Measurements from ENCODE around the gene ARHGAP24.
"Not testable (repeated sequence)": the region's sequence is repeated elsewhere in the genome, so short reads cannot be mapped to it uniquely, and the experiment has no call there.

Gene ARHGAP24

DNA sequence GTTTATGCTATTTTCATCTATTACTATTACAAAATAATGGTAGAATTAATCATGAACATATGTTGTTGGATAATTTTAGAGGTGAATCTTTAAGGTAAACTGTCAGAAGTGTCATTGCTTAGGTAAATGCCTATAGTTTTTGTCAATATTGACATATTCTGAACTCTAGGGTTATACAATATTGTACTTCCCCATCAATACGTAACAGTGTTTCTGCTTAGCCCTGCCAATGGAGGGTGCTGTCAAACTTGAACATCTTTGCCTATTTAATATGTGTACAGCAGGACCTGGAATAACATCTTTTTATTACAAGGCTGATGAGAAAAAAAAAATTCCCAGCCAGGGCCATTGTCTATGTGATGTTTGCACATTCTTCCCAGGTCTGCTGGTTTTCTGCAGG lies 40.8 kb downstream of the ARHGAP24 start:
- DNase-seq (ENCODE audit: extremely low read depth in 1 of 2, low read depth in 1 of 2) = no peak

DNA sequence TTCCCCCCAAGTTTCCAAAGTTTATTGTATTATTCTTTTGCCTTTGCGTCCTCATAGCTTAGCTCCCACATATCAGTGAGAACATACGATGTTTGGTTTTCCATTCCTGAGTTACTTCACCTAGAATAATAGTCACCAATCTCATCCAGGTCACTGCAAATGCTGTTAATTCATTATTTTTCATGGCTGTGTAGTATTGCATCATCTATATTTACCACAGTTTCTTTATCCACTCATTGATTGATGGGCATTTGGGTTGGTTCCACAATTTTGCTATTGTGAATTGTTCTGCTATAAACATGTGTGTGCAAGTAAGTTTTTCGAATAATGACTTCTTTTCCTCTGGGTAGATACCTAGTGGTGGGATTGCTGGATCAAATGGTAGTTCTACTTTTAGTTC lies 43.6 kb downstream of the ARHGAP24 start:
- DNase-seq (ENCODE audit: extremely low read depth in 1 of 2, low read depth in 1 of 2) = not testable (repeated sequence)

DNA sequence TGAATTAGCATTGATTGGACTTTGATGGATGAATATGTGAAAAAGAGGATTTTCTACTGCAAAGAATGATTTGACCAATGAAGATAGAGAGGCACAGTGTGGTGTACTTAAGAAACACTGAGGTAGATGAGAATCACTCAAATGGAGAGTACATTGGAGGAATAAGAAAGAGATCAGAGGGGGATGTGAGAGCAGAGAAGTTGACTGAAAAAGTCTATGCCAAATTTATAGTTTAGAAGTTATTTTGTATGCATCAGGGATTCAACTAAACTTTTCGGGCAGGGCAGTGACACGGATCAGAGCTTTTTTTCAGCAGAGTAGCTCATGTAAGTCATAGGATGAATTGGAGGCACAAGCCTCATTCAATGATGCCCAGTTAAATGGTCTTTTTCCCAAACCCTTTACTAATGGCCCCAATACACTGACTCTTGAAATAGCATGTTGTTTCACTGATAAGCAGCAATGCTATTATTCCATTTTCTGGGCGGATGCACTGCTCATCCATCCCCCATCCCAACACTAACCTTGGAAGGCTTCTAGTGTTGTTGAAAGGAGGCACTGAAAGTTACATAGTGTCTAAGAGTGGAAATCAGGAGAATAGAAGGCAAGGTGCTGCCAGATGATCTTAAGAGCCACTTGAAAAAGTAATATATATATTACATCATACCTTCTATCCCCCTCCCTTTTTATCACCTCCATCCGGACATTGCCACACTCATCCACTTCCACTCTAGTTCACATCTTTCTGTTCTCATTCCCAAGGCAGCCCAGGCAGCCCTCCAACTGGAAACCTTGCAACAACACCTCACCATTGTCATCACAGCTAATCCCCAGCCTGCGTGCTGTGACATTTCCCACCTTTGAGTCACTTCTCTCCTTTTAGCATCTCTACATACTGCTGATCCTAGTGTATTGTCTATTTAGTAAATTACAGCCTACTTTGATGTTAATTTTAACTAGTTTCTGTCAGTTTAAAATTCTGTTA lies 46.1 kb downstream of the ARHGAP24 start:
- DNase-seq (ENCODE audit: extremely low read depth in 1 of 2, low read depth in 1 of 2) = no peak

DNA sequence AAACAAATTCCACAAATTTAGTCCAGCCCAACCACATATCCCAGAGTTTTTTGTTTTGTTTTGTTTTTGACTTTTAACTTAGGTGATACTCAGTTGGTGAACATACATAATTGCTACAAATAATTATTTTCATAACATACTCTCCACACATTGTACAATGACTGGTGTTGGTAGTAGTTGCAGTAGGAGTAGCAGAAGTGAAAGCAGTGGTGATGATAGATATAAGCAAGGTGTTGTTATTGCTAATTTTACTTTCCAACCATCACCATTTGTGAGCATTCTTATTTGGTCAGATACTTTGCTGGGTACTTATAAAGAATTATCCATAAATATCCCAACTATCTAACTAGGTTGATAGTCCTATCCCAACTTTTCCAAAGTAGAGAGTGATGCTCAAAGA lies 47.3 kb downstream of the ARHGAP24 start:
- no peak for DNase-seq (ENCODE audit: extremely low read depth in 1 of 2, low read depth in 1 of 2)

DNA sequence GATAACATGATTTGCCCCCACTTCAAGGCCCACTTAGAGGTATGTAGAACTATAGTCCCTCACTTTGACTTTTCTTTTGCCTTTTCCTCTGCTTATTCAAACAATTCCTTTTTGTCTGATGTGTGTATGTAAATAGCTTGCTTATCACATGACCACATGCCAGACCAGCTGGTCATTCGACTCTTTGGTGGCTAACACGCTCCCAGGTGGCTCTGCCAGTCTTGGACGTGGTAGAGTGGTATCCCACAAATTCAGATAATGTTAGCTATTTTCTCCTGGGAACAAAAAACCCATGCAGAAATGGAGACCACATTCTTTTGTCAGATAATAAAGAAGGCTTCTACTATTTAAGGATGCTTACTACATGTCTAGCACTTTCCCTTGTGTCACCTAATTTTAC lies 47.9 kb downstream of the ARHGAP24 start:
- no peak for DNase-seq (ENCODE audit: extremely low read depth in 1 of 2, low read depth in 1 of 2)

DNA sequence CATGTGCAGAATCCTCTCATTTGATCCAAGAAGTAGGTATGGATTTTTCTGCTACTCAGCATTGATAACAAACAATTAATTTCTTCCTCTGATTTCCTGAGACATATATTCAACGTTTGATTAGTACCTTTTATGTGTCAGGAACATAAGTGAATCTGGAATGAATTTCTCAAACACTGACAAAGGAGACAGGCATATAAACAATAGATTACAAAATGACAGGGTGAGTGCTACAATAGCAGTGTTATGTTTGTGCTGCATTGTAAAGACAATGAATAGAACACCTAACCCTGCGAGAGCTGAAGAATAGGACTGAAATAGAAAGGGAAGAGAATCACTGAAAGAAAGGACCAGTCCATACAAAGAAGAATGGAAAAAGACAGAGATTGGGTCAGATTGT lies 52.9 kb downstream of the ARHGAP24 start:
- DNase-seq (ENCODE audit: extremely low read depth in 1 of 2, low read depth in 1 of 2) = no peak

DNA sequence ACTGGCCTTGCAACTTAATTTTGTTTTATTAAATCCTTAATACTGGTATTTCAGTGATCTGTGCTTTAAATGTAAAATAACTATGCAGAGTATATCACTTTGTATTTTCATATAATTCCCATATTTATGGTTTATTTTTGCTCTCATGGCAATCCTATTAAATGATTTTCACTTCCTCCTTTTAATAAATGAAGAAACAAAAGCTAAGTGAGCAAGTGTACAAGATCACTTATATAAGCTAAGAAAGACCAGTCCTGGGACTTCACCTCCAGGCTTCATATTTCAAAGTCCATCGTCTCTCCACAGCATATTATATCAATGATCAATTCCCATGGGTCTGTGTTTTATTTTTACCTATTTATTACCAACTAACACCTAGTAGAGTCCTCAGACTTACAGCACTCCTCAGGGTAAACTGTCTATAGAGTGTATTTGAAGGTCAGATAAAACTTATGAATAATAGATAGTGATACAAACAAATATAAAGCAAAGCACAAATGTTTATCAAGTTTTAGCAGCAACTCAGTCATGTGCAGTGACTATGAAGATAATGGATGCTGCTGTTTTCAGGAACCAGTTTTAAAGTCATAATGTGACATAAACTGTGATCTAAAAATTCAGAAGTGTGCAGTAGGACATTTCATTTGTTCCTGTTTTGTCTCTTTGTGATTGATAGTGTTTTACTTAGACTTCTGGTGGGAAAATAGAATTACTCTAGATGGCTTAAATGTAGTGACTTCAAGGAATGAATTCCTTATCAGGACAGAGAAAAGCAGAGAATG lies 56.8 kb downstream of the ARHGAP24 start:
- DNase-seq (ENCODE audit: extremely low read depth in 1 of 2, low read depth in 1 of 2) = no peak

DNA sequence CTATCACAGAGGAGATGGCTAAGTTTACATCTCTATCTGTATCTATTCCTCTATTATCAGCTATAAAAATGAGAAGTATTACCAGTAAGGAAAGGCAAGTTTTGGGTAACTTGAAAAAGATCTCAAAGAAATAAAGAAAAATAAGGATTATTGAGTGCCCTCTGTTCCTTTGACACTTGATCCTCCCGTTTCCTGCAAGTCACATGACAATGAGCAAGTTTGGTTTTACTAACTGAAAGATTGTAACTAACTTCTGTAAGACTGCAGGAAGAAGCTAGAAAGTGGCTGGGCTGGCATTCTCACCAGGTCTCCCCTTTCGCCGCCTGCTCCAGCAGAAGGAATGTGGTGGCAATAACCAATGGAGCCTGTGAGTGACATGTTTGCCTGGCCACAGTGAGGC lies 59.2 kb downstream of the ARHGAP24 start:
- DNase-seq (ENCODE audit: extremely low read depth in 1 of 2, low read depth in 1 of 2) = no peak

DNA sequence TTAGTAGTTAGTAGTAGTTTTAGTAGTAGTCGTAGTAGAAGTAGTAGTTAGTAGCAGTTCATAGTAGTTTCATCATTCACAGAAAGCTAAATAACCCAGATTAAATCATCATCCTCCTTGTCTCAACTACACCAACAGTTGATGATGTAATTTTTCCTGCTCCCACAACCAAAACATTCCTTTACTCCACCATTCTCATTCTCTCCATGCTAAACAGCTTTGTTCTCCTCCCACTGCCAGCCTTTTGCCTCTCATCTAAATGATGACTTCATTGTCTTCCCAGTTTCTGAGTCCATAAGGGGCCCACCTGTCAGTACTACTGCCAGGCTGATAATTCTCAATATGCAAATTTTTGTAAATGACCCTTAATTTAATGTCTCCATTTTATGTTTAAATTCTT lies 68.9 kb downstream of the ARHGAP24 start:
- no peak for DNase-seq (ENCODE audit: extremely low read depth in 1 of 2, low read depth in 1 of 2)

DNA sequence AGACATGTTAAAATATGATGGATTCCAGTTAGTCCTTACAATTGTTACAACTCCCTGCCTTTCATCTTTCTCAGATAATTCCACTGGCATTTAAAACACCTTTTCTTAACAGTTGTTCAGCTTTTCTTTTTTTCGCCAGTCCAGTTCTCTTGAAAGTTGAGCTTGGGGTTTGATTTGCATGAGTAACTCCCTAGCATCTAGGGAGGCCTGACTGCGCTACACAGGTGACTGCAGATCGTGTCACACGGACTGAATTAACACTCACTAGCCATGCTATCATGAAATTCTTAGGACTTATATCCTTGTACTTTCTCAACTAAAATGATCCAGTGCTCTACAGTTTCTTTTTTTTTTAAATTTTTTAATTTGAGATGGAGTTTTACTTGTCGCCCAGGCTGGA lies 69.8 kb downstream of the ARHGAP24 start:
- no peak for DNase-seq (ENCODE audit: extremely low read depth in 1 of 2, low read depth in 1 of 2)

DNA sequence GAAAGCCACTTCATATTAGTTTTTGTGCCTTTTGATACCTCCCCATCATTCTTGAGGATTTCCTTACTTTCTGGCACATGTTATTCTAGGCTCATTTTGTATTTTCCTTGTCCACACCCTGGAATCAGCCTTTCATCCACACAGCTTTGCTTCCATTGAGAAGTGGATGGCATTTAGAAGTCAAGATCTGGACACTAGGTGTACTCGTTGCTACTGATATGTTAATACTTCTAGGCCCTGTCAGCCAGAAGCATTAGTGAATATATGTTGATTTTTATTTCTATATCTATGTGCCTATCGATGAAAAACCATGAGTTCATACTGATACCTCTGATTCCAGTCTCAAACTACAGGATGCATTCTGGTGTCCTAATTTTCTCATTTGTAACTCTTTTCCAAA lies 73.2 kb downstream of the ARHGAP24 start:
- no peak for DNase-seq (ENCODE audit: extremely low read depth in 1 of 2, low read depth in 1 of 2)

DNA sequence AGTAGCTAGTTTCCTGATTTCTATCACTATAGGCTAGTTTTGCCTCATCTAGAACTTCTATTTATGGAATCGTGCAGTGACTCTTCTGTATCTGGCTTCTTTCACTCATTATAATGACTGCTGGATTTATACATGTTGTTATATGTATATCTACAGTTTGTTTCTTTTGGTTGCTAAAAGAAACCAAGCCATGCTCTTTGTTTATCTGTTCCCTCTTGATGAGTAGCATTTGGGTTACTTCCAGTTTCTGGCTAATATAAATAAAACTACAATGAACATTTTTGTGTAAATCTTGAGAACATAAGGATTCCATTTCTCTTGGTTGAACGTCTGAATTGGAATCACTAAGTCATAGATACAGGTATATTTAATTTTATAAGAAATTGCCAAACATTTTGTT lies 73.9 kb downstream of the ARHGAP24 start:
- DNase-seq (ENCODE audit: extremely low read depth in 1 of 2, low read depth in 1 of 2) = no peak

DNA sequence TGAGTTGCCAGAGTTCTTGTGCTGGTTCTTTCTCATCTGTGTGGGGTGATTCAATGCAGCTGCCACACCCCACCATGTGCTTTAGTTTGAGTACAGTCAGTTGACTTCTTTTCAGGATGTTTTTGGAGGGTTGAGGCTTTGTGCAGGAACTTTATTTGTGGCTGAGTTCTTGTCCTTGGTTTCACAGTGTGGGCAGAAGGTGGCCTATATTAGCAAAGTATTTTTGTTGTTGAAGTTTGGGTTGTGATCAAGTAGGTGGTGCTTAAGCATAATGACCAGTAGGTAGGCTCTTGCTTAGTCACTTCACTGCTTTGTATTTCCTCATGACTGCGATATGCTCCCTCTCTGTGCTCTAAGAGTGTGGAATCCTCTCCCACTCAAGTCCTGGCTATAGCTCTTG lies 80.3 kb downstream of the ARHGAP24 start:
- DNase-seq (ENCODE audit: extremely low read depth in 1 of 2, low read depth in 1 of 2) = no peak

DNA sequence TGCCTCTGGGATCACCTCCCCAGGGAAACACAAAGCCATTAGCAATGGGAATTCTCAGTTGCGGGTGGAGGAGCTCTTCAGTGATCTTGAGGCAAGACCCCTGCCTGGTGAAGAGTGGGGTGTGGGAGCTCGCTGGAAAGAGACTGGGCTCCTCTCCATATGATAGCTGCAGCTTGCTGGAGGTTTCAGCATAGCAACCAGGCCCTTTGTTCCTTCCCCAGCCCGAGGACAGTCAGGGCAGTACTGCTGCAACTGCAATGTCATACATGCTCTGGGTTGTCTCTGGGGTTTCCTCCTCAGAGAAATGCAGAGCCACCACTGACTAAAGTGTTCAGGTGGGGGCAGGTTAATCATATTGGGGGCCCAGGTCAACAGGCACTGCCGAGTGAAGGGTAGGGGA lies 81.3 kb downstream of the ARHGAP24 start:
- DNase-seq (ENCODE audit: extremely low read depth in 1 of 2, low read depth in 1 of 2) = no peak

DNA sequence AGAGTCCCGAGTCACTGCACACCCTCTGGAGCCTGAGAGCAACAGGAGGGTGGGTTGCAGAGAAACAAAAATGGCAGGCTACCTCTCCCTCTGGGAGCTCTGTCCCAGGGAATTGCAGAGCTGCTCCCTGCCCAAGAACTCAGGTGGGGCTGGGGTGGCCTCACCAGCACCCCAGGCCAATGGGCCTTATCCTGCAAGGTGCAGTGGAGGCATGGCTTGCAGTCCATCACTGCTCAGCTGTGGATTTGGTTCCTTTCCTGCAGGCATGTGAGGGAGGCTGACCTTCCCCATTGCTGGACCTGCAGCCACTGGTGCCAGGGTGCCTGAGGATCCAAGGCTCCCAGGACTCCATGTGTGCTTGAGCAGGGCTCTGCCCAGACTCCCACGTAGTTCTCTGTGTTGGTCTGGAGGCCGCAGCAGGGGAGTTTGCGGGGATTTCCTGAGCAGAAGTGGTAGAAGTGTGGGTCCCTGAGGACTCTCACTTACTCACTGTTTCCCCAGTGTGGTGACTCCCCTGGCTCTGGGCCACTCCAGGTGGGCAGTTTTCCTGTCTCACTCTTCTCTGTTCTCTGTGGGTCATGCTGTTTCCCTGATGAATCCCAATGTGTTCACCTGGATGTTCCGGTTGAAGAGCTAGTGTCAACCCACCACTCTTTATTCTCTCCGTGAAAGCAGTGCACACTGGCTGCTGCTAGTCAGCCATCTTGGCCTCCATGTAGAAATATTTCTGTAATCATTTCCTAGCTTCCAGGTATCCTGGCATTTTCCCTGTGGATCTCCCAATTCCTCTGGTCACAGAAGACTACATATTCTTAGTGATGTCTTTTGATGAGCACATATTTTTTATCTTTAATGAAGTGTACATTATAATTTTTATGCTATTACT lies 82.3 kb downstream of the ARHGAP24 start:
- no peak for DNase-seq (ENCODE audit: extremely low read depth in 1 of 2, low read depth in 1 of 2)

DNA sequence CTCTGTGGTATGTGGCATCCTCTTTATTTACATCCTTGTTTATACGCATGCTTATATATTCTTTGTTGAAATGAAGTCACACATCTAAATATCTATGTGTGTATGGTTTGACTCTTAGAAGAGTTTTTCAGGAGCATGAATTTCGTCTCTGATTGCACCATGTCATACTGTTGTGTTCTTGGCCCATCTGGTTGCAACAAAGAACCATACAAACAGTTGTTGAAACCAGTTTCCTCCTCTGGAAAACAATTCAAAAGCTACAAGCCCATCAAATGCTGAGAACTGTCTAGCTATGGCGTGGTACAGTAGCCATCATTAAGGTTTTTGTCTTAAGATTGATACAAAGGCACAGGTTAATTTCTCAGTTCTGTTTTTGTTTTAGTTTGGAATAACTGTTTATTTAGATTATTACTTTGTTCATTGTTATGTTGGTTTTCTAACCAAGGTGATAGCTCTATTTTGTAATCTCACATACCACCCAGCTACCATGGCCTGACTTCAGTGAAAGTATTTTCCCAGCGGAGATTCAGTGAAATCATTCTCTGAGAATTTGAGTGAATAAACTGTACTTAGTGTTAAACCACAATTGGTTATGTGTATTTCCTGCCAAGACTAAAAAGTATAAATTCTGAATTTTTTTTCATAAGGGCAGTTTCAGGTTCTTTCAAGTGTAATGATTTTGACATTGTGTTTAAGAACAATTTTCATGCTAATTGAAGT lies 91.0 kb downstream of the ARHGAP24 start:
- no peak for DNase-seq (ENCODE audit: extremely low read depth in 1 of 2, low read depth in 1 of 2)

DNA sequence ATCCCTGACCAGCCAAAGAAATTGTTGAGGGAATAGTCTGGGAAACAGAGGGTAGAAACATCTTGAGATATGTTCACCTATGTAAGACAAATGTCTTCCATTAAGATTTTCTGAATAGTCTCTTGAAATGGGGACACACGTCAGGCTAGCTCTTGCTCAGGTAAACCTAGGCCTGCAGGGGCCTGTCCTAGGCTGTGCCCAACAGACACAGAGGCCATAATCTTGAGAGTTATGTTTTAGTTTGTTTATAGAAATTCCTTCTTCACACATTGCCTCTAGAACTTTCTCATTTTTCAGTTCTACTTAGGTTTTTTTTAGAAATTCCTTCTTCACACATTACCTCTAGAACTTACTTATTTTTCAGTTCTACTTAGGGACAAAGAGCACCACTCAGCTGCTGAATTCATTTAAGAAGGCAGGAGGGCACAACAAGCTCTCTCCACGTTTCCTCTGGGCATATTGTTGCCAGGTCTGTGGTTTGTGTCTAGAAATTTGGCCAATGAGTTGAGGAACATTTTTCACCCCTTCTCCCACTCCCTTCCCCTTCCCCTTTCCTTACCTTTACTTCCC lies 94.9 kb downstream of the ARHGAP24 start:
- no peak for DNase-seq (ENCODE audit: extremely low read depth in 1 of 2, low read depth in 1 of 2)

DNA sequence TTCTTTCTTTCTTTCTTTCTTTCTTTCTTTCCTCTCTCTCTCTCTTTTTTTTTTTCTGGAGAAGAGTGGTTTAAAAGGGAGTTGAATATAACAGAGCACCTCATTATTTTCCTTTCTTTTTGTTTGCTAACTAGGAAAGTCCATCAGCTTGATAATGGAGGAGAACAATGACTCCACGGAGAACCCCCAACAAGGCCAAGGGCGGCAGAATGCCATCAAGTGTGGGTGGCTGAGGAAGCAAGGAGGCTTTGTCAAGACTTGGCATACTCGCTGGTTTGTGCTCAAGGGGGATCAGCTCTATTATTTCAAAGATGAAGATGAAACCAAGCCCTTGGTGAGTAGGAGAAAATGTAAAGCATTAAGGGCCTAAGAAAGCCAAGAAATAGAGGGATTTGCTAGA lies 95.4 kb downstream of the ARHGAP24 start:
- DNase-seq (ENCODE audit: extremely low read depth in 1 of 2, low read depth in 1 of 2) = no peak

DNA sequence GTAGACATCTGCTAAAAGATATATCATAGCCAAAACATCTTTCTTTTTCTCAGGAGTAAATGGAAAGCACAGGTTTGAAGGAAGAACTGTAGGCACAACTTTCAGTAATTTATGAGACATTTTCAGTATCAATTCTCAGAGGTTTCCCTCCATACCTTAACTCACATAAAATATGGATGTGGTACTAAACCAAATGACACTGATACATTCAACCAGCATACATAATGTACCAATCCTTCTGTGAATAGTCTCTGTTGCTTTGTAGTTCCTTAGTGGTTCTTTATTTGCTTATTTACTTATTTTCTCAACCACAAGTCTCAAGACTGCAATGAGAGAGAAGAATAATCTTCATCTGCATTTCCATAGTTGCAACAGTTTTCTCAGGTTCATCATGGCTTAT lies 96.1 kb downstream of the ARHGAP24 start:
- DNase-seq (ENCODE audit: extremely low read depth in 1 of 2, low read depth in 1 of 2) = no peak

DNA sequence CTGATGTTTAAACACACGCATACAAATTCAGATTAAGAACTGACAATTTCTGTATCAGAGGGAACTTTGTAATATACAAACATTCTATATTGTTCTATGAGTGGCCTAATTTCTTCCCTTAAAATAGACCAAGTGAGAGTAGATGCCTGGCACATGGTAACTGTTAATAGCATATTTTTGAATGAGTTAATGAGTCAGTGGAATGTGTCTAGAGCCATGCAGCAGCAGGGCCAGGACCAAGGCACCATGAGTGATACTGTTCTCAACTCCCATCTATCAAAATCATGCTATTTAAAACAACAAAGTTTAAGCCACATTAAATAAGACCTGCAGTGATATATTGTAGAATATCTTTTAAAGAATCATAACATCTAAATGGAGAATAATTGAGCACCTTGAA lies 98.3 kb downstream of the ARHGAP24 start:
- no peak for DNase-seq (ENCODE audit: extremely low read depth in 1 of 2, low read depth in 1 of 2)
